ENCODE data around the gene UBE3C. TPM values are rescaled to one million over a fixed set of nuclear protein-coding genes. Genes with fewer than 3 reads are reported as not detected.

UBE3C gene
- total and polyA plus RNA-seq, 9 of the 15 experiments (the other 6 are each of a cell fraction or from before 2014, with no cell fraction given): 9.6 to 91.7 (median 75.4) TPM

GRCh38 chr7:157273208-157274093 is 134.7 kb downstream of the UBE3C start (continued):
- peak; percentile 75 for TF ChIP-seq FIP1L1 (IDR thresholded peaks at IDR 0.05; ENCODE audit: low read depth, low read length, poor library complexity, severe bottlenecking)
- TF ChIP-seq FOXO4 (CRISPR knock-in tag; IDR thresholded peaks at IDR 0.05): no peak
- peak in 1 of 2 experiments; percentile 69; a peak in 1 of 4 replicates for TF ChIP-seq RCOR1 (IDR thresholded peaks at IDR 0.05; ENCODE audit: borderline replicate concordance in 1 of 2, low read depth in 2 of 2, low read length in 2 of 2)
- peak; percentile 44; the same call in 1 of the 2 replicates for TF ChIP-seq ZNF316 (IDR thresholded peaks at IDR 0.05)
- peak; percentile 50; the same call in 1 of the 2 replicates for TF ChIP-seq HCFC1 (IDR thresholded peaks at IDR 0.05; ENCODE audit: low read depth, low read length)
- no peak for TF ChIP-seq SMAD3 (CRISPR knock-in tag; conservative IDR thresholded peaks at IDR 0.05)
- TF ChIP-seq CLOCK (CRISPR knock-in tag; IDR thresholded peaks at IDR 0.05; ENCODE audit: borderline replicate concordance): no peak
- no peak for TF ChIP-seq TRIM28 (IDR thresholded peaks at IDR 0.05)
- 0 out of 2 replicates have a peak, but pooled peaks have one; percentile 72 for TF ChIP-seq ZC3H11A (IDR thresholded peaks at IDR 0.05; ENCODE audit: low read depth, low read length)
- TF ChIP-seq, protein P1, sequence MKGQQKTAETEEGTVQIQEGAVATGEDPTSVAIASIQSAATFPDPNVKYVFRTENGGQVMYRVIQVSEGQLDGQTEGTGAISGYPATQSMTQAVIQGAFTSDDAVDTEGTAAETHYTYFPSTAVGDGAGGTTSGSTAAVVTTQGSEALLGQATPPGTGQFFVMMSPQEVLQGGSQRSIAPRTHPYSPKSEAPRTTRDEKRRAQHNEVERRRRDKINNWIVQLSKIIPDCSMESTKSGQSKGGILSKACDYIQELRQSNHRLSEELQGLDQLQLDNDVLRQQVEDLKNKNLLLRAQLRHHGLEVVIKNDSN (CRISPR knock-in tag; IDR thresholded peaks at IDR 0.05): peak; percentile 76
- peak; percentile 61 for TF ChIP-seq CCNT2 (IDR thresholded peaks at IDR 0.05; ENCODE audit: borderline replicate concordance, extremely low read depth, insufficient read length, low read depth, low read length)
- TF ChIP-seq MYC (IDR thresholded peaks at IDR 0.05; ENCODE audit: low read depth, low read length): peak; percentile 86
- TF ChIP-seq MYC (CRISPR knock-in tag; IDR thresholded peaks at IDR 0.05; ENCODE audit: borderline replicate concordance, low read depth): no peak; the same call in 1 of the 2 replicates
- peak; percentile 63; the same call in 1 of the 2 replicates for TF ChIP-seq TOE1 (IDR thresholded peaks at IDR 0.05; ENCODE audit: borderline replicate concordance)
- no peak for TF ChIP-seq TOE1 (CRISPR knock-in tag; IDR thresholded peaks at IDR 0.05; ENCODE audit: borderline replicate concordance, low read depth)
- TF ChIP-seq, protein P2, sequence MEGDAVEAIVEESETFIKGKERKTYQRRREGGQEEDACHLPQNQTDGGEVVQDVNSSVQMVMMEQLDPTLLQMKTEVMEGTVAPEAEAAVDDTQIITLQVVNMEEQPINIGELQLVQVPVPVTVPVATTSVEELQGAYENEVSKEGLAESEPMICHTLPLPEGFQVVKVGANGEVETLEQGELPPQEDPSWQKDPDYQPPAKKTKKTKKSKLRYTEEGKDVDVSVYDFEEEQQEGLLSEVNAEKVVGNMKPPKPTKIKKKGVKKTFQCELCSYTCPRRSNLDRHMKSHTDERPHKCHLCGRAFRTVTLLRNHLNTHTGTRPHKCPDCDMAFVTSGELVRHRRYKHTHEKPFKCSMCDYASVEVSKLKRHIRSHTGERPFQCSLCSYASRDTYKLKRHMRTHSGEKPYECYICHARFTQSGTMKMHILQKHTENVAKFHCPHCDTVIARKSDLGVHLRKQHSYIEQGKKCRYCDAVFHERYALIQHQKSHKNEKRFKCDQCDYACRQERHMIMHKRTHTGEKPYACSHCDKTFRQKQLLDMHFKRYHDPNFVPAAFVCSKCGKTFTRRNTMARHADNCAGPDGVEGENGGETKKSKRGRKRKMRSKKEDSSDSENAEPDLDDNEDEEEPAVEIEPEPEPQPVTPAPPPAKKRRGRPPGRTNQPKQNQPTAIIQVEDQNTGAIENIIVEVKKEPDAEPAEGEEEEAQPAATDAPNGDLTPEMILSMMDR (IDR thresholded peaks at IDR 0.05 in 2 of 3, conservative IDR thresholded peaks at IDR 0.05 in 1 of 3; ENCODE audit: insufficient read depth in 2 of 3, low read depth in 1 of 3, low read length in 3 of 3): peak; percentile 97 to 98 (median 98)
- TF ChIP-seq RBM22 (IDR thresholded peaks at IDR 0.05; ENCODE audit: low read depth, low read length, poor library complexity, severe bottlenecking): peak; percentile 56
- TF ChIP-seq KLF16 (IDR thresholded peaks at IDR 0.05): peak; percentile 84

All from K562 (cell line).